ENCODE data around the gene BCL11A.

The BCL11A gene

GRCh38 chr2:60544954-60545560 is 8.4 kb downstream of the BCL11A start:
- DNase-seq (ENCODE audit: low read depth), result no peak

GRCh38 chr2:60544062-60544461 is 9.4 kb downstream of the BCL11A start:
- no peak for DNase-seq (ENCODE audit: low read depth)

GRCh38 chr2:60541056-60541651 is 12.3 kb downstream of the BCL11A start:
- no peak for DNase-seq (ENCODE audit: low read depth)

- DNase-seq (ENCODE audit: low read depth), result no peak
Observed at GRCh38 chr2:60540074-60540473, 13.4 kb downstream of the BCL11A start.

- DNase-seq (ENCODE audit: low read depth), result no peak
Observed at GRCh38 chr2:60539140-60539539, 14.3 kb downstream of the BCL11A start.

DNA sequence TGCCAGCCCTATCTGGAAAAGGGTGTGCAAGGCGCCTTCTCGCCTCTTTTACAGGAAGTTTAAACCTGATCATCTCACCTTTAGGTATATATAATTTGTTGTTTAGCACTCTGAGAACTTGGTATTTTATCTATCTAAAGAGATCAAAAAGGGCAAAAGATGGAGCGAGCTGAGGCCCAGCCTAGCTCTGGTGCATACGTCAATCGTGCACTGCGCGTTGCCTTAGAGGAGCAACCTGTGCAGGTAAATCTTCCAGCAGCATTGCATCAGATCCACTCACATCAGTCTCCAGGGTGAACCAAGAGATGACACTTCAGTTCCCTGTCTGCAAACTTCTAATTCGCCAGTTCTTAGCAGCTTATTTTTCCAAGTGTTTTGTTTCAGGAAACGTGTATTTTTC is 15.4 kb downstream of the BCL11A start:
- DNase-seq (ENCODE audit: low read depth), result no peak

DNA sequence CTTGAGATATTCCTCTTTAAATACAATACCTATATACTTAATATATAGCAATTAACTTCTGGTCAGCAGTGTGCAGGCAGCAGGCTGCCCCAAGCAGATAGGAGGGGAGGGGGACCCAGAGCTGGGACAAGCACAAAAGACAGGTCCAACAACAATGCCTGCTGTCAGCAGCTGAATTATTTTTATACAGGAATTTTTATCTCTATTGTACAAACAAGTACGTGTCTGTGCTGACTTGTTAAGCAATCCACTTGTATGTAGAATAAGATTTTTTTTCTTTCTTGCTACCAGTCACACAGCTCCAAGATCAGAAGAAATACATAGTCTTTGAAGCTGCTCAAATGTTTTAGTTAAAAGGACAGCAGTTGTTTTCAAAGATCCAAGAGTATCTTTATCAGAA is 16.7 kb downstream of the BCL11A start:
- no peak for DNase-seq (ENCODE audit: low read depth)

DNA sequence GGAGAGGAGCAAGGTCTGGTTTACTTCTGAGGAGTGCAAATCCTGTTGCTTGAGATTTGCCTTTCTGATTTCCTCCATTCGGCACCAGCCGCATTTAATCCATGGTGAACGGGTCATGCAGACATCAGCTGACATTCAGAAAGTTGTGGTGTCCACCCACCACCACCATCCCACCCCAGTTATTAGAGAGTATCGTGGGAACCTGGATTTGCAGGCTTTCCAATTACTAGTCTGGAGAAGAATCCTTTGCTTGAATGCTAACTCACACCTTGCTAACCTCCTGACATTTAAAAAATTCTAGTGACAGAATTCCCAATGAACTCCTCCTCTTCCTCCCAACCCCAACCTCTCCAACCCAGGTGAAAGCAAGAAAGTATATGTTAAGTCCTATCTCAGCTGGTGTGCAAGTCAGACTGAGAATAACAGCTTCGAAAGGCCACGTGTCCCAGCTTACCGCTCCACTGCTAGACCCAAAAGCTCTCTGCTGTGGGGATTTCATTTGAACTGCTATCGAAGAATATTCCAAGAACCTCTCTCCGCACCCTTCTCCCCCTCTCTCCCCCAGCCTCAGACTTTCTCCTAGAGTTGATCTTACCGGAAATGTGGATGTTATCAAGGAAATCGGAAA is 17.7 kb downstream of the BCL11A start:
- no peak for DNase-seq (ENCODE audit: low read depth)

DNA sequence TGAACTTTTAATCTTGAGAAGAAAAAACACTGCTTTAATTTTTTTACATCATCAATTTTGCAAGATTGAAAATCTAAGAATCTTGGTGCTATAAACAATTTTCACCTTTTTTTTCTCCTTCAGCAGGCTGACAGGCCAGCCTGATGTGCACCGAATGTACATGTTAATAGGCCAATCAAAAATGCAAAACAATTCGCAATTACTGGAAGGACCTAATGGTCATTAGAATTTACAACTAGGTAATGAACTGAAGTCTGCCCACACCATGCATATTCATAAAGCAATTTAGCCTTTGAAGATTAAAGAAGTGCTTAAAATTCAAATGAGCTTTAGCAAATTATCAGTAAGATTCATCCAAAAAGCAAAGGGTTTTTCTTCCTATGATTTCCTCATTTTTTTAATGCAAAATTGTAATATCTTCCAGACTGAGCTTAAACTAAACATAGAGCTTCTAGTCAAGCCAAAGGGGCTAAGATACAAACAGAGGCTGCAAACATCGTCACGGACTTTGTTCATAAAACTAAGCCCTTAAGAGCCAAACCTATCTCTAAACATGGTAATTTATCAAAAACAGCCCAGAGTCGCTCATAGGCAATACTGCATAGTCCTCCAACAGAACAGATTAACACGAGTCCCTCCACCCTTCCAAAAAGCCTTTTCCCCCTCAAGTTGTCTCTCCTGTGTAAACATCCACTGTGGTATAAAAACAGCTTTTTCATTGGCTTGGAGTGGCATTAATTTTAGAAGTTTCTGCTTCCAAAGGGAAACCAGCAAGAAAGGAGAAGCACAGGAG is 18.4 kb downstream of the BCL11A start:
- no peak for DNase-seq (ENCODE audit: low read depth)

GRCh38 chr2:60534052-60534685 is 19.3 kb downstream of the BCL11A start:
- no peak for DNase-seq (ENCODE audit: low read depth)

DNA sequence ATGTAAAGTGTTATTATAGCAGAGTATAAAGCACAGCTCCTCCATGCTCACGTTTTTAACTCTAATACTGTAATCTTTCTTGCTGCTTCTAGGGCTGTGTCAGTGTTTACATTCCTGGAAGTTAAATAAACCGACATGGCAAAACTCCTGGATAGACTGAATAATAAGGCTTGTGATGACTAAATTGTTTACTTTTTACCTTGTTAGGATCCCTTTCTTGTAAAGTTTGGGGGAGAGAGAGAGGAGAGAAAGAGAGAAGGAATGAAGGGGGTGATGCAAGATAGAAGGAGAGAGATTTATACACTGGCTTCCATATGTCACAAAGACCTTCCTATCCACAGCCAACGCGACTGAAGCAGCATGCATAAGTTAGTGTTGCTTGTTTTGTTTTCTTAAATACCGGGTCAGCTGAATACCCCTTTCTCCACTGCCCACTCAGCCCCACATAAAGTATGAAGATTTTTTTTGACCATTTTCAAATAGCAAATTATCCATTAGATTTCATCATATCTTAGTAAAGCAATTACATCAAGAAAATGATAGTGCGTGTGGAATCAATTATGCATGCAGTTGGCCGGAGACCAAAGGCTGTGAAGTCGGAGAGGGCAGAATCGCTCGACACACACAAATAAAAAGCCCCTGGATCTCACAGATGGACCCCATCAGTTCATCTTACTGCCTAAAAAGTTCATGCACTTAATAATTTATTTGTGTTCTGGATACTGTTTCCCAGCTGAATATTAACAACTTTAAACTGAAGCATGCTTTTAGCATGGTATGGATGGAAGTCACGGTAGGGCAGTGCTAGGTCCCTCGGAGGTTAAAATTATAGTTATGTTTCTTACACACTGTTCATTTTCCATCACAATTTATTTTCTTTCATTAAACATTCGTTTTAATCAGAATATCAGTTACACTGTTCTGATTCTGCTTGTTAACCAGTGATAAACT is 20.1 kb downstream of the BCL11A start:
- no peak for DNase-seq (ENCODE audit: low read depth)

GRCh38 chr2:60532421-60532820 is 21.0 kb downstream of the BCL11A start:
- DNase-seq (ENCODE audit: low read depth), result no peak

DNA sequence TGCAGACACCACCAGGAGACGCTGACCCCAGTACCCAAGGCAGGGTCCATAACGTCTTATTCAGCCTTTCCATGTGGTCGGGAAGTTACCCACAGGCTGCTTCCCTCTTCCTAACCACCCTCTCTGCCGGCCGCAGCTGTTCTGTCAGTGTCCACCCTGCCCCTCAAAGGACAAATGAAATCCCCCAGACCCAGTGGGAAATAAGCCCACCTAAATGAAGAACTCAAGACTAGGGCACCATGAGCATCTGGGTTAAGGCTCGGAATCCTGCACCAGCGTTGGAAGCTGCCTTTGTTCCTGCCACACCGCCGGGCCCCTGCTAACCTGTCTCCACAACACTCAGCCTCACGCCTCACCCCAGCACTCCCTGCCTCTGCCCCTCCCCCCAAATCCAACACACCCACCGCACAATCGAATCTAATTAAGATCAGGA is 21.7 kb downstream of the BCL11A start:
- DNase-seq (ENCODE audit: low read depth), result no peak

DNA sequence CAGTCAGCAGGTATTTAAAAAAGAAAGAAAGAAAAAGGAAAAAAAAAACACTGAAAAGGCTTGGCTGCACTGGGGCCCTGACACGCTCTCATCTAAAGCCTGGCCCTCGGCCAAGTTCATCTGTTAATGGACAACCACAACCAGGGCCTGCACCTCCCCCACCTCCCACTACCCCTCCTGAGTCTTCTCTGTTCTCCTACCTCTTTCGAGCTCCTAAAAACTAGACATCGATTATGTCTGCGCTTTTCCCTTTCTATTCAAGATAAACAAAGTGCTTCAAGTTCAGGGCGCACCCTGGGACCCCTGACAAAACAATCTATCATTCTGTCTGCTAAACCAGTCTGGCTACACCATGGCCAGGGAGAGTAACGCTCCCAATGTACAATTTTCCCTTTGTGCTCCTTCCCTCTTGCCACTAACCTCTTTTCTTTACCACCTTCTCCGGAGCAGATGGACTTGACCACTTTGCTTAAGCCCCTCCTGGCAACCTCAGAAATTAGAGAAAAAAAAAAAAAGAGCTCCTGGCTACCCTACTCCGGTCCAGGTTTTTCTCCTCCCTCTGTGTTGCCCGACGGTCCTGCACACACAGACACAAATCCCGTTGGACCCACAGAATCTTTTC is 22.7 kb downstream of the BCL11A start:
- no peak for DNase-seq (ENCODE audit: low read depth)

- DNase-seq (ENCODE audit: low read depth), result no peak
Observed at GRCh38 chr2:60529785-60530627, 23.4 kb downstream of the BCL11A start.

- DNase-seq (ENCODE audit: low read depth), result no peak
Observed at GRCh38 chr2:60529136-60529784, 24.2 kb downstream of the BCL11A start.

DNA sequence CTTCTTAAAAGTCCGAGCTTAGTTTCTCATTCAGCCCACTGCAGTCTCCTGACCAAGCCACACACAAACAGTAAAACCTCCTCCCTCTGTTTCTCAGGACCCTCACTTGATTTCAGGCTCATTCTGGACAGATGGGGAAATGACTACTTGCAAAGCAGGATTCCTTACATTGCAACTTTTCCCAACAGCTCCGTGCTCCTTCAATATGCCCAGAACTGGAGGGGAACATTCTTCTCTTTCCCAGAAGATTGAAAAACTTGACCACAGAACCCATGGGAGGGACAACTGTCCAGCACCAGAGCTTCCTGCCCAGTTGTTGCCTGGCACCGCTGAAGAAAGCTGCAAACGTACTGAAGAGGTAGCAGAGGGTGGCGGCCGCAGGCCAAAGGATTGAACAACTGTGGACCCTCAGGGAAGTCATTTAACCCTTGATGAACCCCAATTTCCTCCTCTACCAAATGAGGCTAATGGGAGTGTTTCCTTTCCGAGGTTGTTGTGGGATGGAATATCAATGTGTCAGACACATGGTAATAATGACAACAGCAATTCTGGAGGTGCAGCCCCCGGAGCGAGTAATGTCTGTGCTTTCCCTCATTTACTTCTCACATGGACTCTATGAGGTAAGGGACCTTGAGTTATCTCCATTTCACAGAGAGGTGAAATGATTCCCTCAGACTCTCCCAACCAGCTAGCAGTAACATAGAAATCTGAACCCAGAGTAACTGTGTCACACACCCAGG is 25.0 kb downstream of the BCL11A start:
- no peak for DNase-seq (ENCODE audit: low read depth)

DNA sequence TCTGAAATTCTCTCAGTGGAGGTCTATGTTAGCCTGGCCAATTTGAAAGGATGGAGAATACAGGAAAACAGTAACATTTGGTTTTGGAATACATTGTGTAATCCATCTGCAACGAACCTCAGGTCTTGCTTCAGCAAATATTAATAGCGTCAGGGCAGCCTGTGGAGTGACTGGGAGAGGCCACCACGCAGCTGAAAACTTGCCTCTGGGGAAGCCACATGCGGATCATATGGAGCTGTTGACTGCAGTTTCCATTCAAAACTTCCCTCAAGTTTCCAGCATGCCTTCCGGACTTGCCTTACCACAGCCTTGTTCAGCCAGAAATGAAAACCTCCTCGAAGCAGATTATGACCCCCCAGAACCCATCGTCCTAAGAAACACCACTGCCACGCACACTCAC is 25.7 kb downstream of the BCL11A start:
- DNase-seq (ENCODE audit: low read depth), result no peak

DNA sequence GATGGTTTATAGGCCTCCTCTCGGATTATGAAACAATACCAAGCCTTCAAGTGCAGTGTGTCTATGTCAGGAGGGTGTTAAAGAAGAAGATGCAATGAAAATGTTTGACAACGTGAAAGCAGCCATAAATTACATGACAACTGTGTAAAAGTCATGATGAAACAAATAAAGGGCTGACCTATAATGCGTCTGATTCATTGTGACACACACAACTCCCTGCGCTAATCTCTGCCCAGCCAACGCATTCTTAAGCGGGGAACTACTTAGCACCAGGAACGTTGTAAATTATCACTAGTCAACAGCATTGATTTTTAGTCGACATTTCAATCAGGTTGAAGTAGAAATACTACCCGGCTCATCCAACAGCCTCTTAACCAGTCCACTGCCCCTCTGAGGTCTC is 26.8 kb downstream of the BCL11A start:
- DNase-seq (ENCODE audit: low read depth), result no peak
